WTC11 (cell line): Measurements from ENCODE around the gene PCGF3. TPM values are rescaled to one million over a fixed set of nuclear protein-coding genes. Genes with fewer than 3 reads are reported as not detected.
"Not testable (repeated sequence)": the region's sequence is repeated elsewhere in the genome, so short reads cannot be mapped to it uniquely, and the experiment has no call there.

Experiments used
- ATAC-seq: fragments of 200-7000 bp; cut with Tn5 transposase; 2 replicates; pipeline ENCODE4 v1.10.0; 2021; ENCODE audit warnings: mild to moderate bottlenecking, moderate library complexity
- CTCF ChIA-PET: fragments of 300-600 bp; sonication (Branson Sonifier 250); formaldehyde crosslinking; loops from one replicate; lab custom pipeline; 2021; ENCODE audit warnings: antibody characterized with exemption; lab: Charles Lee
- POLR2A ChIA-PET: fragments of 350-600 bp; sonication (Branson Sonifier 250); formaldehyde crosslinking; loops from one replicate; lab custom pipeline; 2021; ENCODE audit warnings: antibody characterized with exemption; lab: Charles Lee
- DNase-seq: peaks from one replicate; pipeline ENCODE4 v3.0.0; 2021; ENCODE audit warnings: low spot score
- H3K27ac Mint-ChIP-seq: 2 replicates; pipeline ENCODE4 v1.8.0; 2021; ENCODE audit warnings: mixed read lengths
- H3K27me3 Mint-ChIP-seq: 2 replicates; pipeline ENCODE4 v1.8.0; 2021; ENCODE audit warnings: low read depth, mild to moderate bottlenecking, moderate library complexity, mixed read lengths
- H3K36me3 Mint-ChIP-seq: 2 replicates; pipeline ENCODE4 v1.8.0; 2021; ENCODE audit warnings: mixed read lengths
- H3K4me1 Mint-ChIP-seq: 2 replicates; pipeline ENCODE4 v1.8.0; 2022; ENCODE audit warnings: mixed read lengths
- H3K4me3 Mint-ChIP-seq: 2 replicates; pipeline ENCODE4 v1.8.0; 2021; ENCODE audit warnings: mild to moderate bottlenecking, moderate library complexity, mixed read lengths
- H3K9me3 Mint-ChIP-seq: 2 replicates; pipeline ENCODE4 v1.8.0; 2021; ENCODE audit warnings: mixed read lengths
- AFF4 ChIP-seq: sonication (generic); formaldehyde crosslinking; IDR thresholded peaks from 2 replicates; pipeline ENCODE4 v1.8.1; 2023; ENCODE audit warnings: mild to moderate bottlenecking, missing genetic modification reagents, borderline replicate concordance
- ELF4 ChIP-seq: sonication (generic); formaldehyde crosslinking; IDR thresholded peaks from 2 replicates; pipeline ENCODE4 v1.8.1; 2022; ENCODE audit warnings: low read depth, mild to moderate bottlenecking, moderate library complexity, missing genetic modification reagents
- FOXP4 ChIP-seq: sonication (generic); formaldehyde crosslinking; IDR thresholded peaks from 2 replicates; pipeline ENCODE4 v1.8.0; 2022; ENCODE audit warnings: mild to moderate bottlenecking, missing genetic modification reagents
- KAT7 ChIP-seq: sonication (generic); formaldehyde crosslinking; IDR thresholded peaks from 2 replicates; pipeline ENCODE4 v1.8.1; 2023; ENCODE audit warnings: missing genetic modification reagents, mild to moderate bottlenecking, borderline replicate concordance
- MAX ChIP-seq: sonication (generic); formaldehyde crosslinking; IDR thresholded peaks from 2 replicates; pipeline ENCODE4 v1.8.0; 2022; ENCODE audit warnings: mild to moderate bottlenecking, missing genetic modification reagents
- PRDM15 ChIP-seq: sonication (generic); formaldehyde crosslinking; IDR thresholded peaks from 2 replicates; pipeline ENCODE4 v1.8.0; 2022; ENCODE audit warnings: missing genetic modification reagents
- RELA ChIP-seq: sonication (generic); formaldehyde crosslinking; IDR thresholded peaks from 2 replicates; pipeline ENCODE4 v1.8.1; 2022; ENCODE audit warnings: missing genetic modification reagents, mild to moderate bottlenecking, borderline replicate concordance
- SMAD4 ChIP-seq: sonication (generic); formaldehyde crosslinking; IDR thresholded peaks from 2 replicates; pipeline ENCODE4 v1.8.0; 2022; ENCODE audit warnings: mild to moderate bottlenecking, missing genetic modification reagents
- USF2 ChIP-seq: sonication (generic); formaldehyde crosslinking; IDR thresholded peaks from 2 replicates; pipeline ENCODE4 v1.8.1; 2023; ENCODE audit warnings: mild to moderate bottlenecking, missing genetic modification reagents, moderate library complexity
- ZNF281 ChIP-seq: sonication (generic); formaldehyde crosslinking; IDR thresholded peaks from 2 replicates; pipeline ENCODE4 v1.8.0; 2023; ENCODE audit warnings: mild to moderate bottlenecking, missing genetic modification reagents
- ZNF317 ChIP-seq: sonication (generic); formaldehyde crosslinking; IDR thresholded peaks from 2 replicates; pipeline ENCODE4 v1.8.1; 2023; ENCODE audit warnings: low read depth, mild to moderate bottlenecking, moderate library complexity, missing genetic modification reagents, borderline replicate concordance
- ZNF425 ChIP-seq: fragments of 250-450 bp; sonication (Bioruptor Pico); conservative IDR thresholded peaks from 2 replicates; pipeline ENCODE4 v1.9.0; 2021; ENCODE audit warnings: mild to moderate bottlenecking
- total RNA-seq: library from RNA; stranded (reverse); gene quantifications from 3 replicates; pipeline ENCODE4 v1.2.3, GENCODE V29; 2021

PCGF3 gene
- total RNA-seq, 1 experiment from 2014 or later, result 65.7 TPM

- CTCF ChIA-PET, result not testable (repeated sequence)
Observed at GRCh38 chr4:759810-760209, 54.2 kb downstream of the PCGF3 start.

GRCh38 chr4:760616-761015, 55.0 kb downstream of the PCGF3 start:
- H3K27ac Mint-ChIP-seq, result no peak overlapping the region
- H3K9me3 Mint-ChIP-seq, result peaks cover 11% of the 10 kb centered on the region
- H3K4me3 Mint-ChIP-seq, result no peak overlapping the region
- H3K36me3 Mint-ChIP-seq, result peaks cover 73% of the 10 kb centered on the region
- ATAC-seq, result no peak
- DNase-seq, result no peak
- POLR2A ChIA-PET, result no interaction called here
- H3K4me1 Mint-ChIP-seq, result peaks cover 3% of the 10 kb centered on the region; the same call in 1 of the 2 replicates
- H3K27me3 Mint-ChIP-seq, result no peaks in the 10 kb centered on the region
- CTCF ChIA-PET, result no interaction called here
- no peak for TF ChIP-seq ZNF281 (CRISPR knock-in tag)
- no peak for TF ChIP-seq ELF4 (CRISPR knock-in tag)
- no peak for TF ChIP-seq USF2
- no peak for TF ChIP-seq RELA (CRISPR knock-in tag)
- no peak for TF ChIP-seq ZNF425
- no peak for TF ChIP-seq MAX (CRISPR knock-in tag)
- TF ChIP-seq FOXP4 (CRISPR knock-in tag), result no peak
- TF ChIP-seq SMAD4, result no peak
- TF ChIP-seq ZNF317, result no peak
- no peak for TF ChIP-seq AFF4 (CRISPR knock-in tag)
- TF ChIP-seq KAT7, result no peak

More at GRCh38 chr4:759810-760209, 54.2 kb downstream of the PCGF3 start:
- POLR2A ChIA-PET, ATAC-seq, H3K27me3 Mint-ChIP-seq, H3K4me1 Mint-ChIP-seq, H3K4me3 Mint-ChIP-seq, H3K9me3 Mint-ChIP-seq, DNase-seq: not testable (repeated sequence)
- Mint-ChIP-seq H3K36me3 (peaks cover 67% of the 10 kb centered on the region), H3K27ac (peak overlapping the region; percentile 71; the same call in 1 of the 2 replicates)
- TF ChIP-seq PRDM15 (CRISPR knock-in tag), result peak; percentile 93
